Epithelial cell of proximal tubule (primary cell): Measurements from ENCODE around the gene PCDHGC3. TPM values are rescaled to one million over a fixed set of nuclear protein-coding genes. Genes with fewer than 3 reads are reported as not detected.

Experiments
- DNase-seq: peaks from one replicate; pipeline ENCODE4 v3.0.0-alpha.2; 2011; ENCODE audit warnings: low read depth
- H3K4me3 ChIP-seq: 2 replicates; pipeline ENCODE4 v1.5.1; 2011; ENCODE audit warnings: low read depth, mild to moderate bottlenecking, low read length
- total RNA-seq: library from RNA; depleted of rRNA; stranded (reverse); fragments of >200 nt; gene quantifications from 2 replicates; pipeline ENCODE4 v1.2.3, GENCODE V29; 2015
- TF ChIP-seq, protein P1 (sequence below): conservative IDR thresholded peaks from 2 replicates; pipeline ENCODE4 v1.5.1; 2012; ENCODE audit warnings: low read depth, mild to moderate bottlenecking, low read length

Gene PCDHGC3
- total RNA-seq, 1 donor from 2014 or later: 23.2 TPM

DNA sequence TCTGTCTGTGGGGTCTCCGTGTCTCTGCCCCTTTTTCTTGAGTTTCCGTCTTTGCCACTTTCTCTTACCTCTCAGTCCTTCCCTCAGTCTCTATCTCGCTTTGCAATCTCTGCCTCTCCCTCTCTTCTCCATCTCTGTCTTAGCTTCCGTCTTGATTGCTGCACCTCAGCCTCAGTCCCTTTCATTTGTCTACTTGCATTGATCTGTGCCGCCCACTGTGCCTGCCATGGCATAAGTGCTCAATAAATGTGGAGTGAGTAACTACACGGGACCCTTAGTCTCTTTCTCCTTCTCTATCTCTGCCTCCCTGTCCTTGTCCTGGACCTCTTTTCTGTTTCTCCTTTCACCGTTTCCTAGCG is 19.7 kb downstream of the PCDHGC3 start:
- DNase-seq: no peak
- no peak overlapping the region for H3K4me3 ChIP-seq
- TF ChIP-seq, protein P1, sequence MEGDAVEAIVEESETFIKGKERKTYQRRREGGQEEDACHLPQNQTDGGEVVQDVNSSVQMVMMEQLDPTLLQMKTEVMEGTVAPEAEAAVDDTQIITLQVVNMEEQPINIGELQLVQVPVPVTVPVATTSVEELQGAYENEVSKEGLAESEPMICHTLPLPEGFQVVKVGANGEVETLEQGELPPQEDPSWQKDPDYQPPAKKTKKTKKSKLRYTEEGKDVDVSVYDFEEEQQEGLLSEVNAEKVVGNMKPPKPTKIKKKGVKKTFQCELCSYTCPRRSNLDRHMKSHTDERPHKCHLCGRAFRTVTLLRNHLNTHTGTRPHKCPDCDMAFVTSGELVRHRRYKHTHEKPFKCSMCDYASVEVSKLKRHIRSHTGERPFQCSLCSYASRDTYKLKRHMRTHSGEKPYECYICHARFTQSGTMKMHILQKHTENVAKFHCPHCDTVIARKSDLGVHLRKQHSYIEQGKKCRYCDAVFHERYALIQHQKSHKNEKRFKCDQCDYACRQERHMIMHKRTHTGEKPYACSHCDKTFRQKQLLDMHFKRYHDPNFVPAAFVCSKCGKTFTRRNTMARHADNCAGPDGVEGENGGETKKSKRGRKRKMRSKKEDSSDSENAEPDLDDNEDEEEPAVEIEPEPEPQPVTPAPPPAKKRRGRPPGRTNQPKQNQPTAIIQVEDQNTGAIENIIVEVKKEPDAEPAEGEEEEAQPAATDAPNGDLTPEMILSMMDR: no peak

DNA sequence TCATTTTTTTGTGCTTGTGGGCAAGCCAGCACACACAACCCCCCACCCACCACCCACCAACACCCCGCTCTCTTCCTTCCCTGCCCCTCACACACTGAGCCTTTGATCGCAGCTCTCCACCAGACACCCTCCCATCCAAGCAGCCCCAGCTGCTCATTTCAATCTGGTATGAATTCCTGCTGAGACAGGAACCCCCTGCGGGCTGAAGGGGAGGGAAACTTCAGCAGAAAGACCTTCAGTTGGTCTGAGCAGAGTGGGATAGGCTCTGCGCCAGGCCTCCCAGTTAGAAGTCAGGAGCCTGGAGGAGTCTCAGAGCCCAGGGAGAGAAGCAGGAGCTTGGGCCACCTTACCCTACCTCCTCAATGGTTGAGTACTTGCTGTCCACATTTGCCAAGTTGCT is 20.3 kb downstream of the PCDHGC3 start:
- TF ChIP-seq, protein P1: no peak
- no peak for DNase-seq
- H3K4me3 ChIP-seq: no peak overlapping the region

DNA sequence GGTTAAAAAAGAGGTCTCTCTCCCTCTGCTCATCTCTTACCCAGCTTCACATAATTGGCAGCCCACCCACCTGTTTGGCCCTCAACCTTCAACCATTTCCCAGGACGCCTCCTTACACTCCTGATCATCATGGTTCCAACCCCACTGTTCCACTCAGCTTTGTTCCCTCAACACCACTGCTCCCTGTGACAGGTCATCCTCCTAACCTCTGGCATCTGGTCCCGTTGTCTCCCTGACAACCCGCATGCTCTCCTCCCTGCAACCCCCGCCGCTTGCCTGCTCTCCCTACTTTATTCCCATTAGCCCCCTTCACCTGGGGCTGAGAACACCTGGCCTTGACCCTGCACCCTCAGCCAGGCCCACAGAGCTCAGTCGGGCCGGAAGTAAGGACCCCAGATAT is 26.0 kb downstream of the PCDHGC3 start:
- TF ChIP-seq, protein P1: no peak
- no peak overlapping the region for H3K4me3 ChIP-seq
- DNase-seq: no peak

DNA sequence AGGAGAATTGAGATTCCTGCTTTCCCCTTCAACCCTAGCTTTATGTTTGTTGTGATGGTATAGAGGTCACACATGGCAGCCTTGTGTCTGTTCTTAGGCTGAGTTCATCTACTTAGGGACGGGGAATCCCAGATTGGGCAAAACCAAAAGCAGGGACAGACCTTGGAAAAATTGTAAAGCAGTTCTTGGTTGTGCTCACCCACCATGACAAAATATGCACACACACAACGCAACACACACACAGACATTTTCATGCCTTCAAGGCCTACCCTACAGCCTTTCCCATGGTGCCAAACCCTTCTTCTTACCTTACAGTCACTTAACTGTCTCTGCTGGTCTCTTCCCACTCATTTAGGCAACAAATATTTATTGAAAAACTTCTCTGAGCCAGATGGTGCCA is 27.9 kb downstream of the PCDHGC3 start:
- no peak for DNase-seq
- TF ChIP-seq, protein P1: no peak

DNA sequence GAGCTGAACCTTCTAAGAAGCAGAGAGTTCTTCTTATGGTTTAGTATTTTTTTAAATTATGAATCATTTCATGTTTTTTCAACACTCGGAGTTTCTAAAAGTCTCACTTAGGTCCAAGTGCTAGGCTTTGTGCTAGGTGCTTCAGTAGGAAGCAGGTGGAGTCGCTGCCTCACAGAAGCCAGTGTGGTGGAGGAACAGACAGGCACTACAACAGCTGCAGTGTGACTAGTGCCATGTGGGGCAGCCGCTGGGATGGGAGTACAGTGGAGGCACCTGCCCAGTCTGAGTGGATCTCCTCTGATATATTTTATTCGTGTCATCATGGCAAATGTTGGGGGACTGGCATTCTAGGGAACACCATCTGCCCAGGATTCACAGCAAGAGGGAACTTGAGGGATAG is 28.4 kb downstream of the PCDHGC3 start:
- DNase-seq: no peak
- TF ChIP-seq, protein P1: no peak
- H3K4me3 ChIP-seq: no peak overlapping the region

More for the DNA sequence above, 27.9 kb downstream of the PCDHGC3 start:
- no peak overlapping the region for H3K4me3 ChIP-seq

DNA sequence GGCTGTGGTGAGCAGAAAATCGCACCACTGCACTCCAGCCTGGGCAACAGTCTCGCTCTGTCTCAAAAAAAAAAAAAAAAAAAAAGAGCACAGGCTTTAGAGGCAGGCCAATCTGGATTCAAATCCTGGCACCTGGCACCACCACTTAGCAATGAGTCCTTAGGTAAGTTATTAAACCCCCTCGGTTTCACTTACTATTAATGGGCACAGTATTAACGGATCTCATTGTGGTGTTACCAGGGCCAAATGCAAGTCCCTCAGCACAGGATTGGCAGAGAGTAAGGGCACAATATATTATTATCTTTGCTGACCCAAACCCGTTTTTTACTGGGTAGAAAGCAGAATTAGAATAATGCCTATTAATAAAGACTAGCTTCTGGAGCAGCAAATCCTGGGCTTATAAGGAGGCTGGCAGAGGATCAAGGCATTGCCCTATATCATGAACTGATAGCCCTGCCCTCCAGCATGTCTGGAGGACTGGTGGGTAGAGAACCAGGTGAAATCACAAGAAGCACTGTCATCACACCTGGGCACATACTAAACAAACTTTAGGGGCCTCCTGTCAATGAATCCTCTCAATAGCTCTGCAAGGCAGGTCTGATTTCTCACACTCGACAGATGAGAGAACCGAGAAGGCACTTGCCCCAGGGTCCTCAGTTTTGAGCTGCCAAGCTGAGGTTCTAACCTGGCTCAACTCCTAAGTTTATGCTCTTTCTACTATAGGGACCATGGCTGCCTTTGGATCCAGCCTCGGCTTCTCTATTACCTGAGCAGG is 30.8 kb downstream of the PCDHGC3 start:
- TF ChIP-seq, protein P1: no peak
- DNase-seq: no peak
- no peak overlapping the region for H3K4me3 ChIP-seq
